ENCODE results near the gene ALG2.

GRCh38 chr9:99197124-99197630, 24.6 kb downstream of the ALG2 start:
- TF ChIP-seq POLR2A (IDR thresholded peaks at IDR 0.05) (no peak), POLR2AphosphoS5 (IDR thresholded peaks at IDR 0.05) (no peak)
- TF ChIP-seq, protein P1, sequence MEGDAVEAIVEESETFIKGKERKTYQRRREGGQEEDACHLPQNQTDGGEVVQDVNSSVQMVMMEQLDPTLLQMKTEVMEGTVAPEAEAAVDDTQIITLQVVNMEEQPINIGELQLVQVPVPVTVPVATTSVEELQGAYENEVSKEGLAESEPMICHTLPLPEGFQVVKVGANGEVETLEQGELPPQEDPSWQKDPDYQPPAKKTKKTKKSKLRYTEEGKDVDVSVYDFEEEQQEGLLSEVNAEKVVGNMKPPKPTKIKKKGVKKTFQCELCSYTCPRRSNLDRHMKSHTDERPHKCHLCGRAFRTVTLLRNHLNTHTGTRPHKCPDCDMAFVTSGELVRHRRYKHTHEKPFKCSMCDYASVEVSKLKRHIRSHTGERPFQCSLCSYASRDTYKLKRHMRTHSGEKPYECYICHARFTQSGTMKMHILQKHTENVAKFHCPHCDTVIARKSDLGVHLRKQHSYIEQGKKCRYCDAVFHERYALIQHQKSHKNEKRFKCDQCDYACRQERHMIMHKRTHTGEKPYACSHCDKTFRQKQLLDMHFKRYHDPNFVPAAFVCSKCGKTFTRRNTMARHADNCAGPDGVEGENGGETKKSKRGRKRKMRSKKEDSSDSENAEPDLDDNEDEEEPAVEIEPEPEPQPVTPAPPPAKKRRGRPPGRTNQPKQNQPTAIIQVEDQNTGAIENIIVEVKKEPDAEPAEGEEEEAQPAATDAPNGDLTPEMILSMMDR (IDR thresholded peaks at IDR 0.05 in 8 of 11, conservative IDR thresholded peaks at IDR 0.05 in 3 of 11), result no peak

Measured in spleen (tissue), 7 donors.